PC-3 (cell line): Measurements from ENCODE around the gene ADAMTSL1. TPM values are rescaled to one million over a fixed set of nuclear protein-coding genes. Genes with fewer than 3 reads are reported as not detected.
"Not testable (repeated sequence)": the region's sequence is repeated elsewhere in the genome, so short reads cannot be mapped to it uniquely, and the experiment has no call there.

Experiments used
- ATAC-seq: fragments of 200-7000 bp; cut with Tn5 transposase; 2 replicates; pipeline ENCODE4 v1.9.1; 2020; ENCODE audit warnings: mild to moderate bottlenecking, moderate library complexity
- BruUV-seq: library from RNA; stranded (reverse); fragments of 400-500 nt; replicated peaks from 2 replicates; lab custom pipeline; 2021; lab: Mats Ljungman, UMichigan
- CTCF ChIA-PET: fragments of 300-600 bp; sonication (Branson Sonifier 250); formaldehyde crosslinking; loops from one replicate; lab custom pipeline; 2022; ENCODE audit warnings: antibody characterized with exemption; lab: Charles Lee
- POLR2A ChIA-PET: fragments of 300-600 bp; sonication (Branson Sonifier 250); formaldehyde crosslinking; loops from one replicate; lab custom pipeline; 2022; ENCODE audit warnings: antibody characterized with exemption; ENCODE audit not compliant: unreplicated experiment; lab: Charles Lee
- DNase-seq: peaks from one replicate; pipeline ENCODE4 v3.0.0-alpha.2; 2015
- H2AFZ ChIP-seq: fragments of 300-600 bp; sonication (generic); 2 replicates; pipeline ENCODE4 v1.6.0; 2016; ENCODE audit warnings: antibody characterized with exemption, low read length
- H3F3A ChIP-seq: fragments of 300-600 bp; sonication (generic); one replicate; pipeline ENCODE4 v1.6.0; 2017; ENCODE audit warnings: antibody characterized with exemption, low read length, control low read depth, mild to moderate bottlenecking; ENCODE audit not compliant: unreplicated experiment
- H3K27ac ChIP-seq: fragments of 300-600 bp; sonication (generic); 2 replicates; pipeline ENCODE4 v1.5.1; 2016; ENCODE audit warnings: mild to moderate bottlenecking, low read length
- H3K27me3 ChIP-seq: fragments of 300-600 bp; sonication (generic); 2 replicates; pipeline ENCODE4 v1.6.1; 2016; ENCODE audit warnings: low read length, mixed read lengths
- H3K36me3 ChIP-seq: fragments of 300-600 bp; sonication (generic); 2 replicates; pipeline ENCODE4 v1.6.1; 2016; ENCODE audit warnings: low read depth, mixed run types, low read length, mixed read lengths
- H3K4me1 ChIP-seq: fragments of 300-600 bp; sonication (generic); 2 replicates; pipeline ENCODE4 v1.5.1; 2016; ENCODE audit warnings: low read length; ENCODE audit not compliant: insufficient read depth
- H3K4me2 ChIP-seq: fragments of 300-600 bp; sonication (generic); 2 replicates; pipeline ENCODE4 v1.6.0; 2016; ENCODE audit warnings: low read length
- H3K4me3 ChIP-seq: fragments of 300-600 bp; sonication (generic); 2 replicates; pipeline ENCODE4 v1.5.1; 2016; ENCODE audit warnings: mild to moderate bottlenecking, low read length, mixed read lengths
- H3K79me2 ChIP-seq: fragments of 300-600 bp; sonication (generic); 2 replicates; pipeline ENCODE4 v1.6.1; 2017; ENCODE audit warnings: low read length, mixed read lengths
- H3K9ac ChIP-seq: fragments of 300-600 bp; sonication (generic); 2 replicates; pipeline ENCODE4 v1.6.0; 2016; ENCODE audit warnings: mild to moderate bottlenecking, low read length
- H3K9me2 ChIP-seq: fragments of 300-600 bp; sonication (generic); replicated peaks from 2 replicates; pipeline ENCODE4 v1.6.1; 2016; ENCODE audit warnings: mixed run types, low read length, mixed read lengths
- H3K9me3 ChIP-seq: fragments of 300-600 bp; sonication (generic); 2 replicates; pipeline ENCODE4 v1.6.1; 2016; ENCODE audit warnings: low read length, mixed read lengths
- H4K20me1 ChIP-seq: fragments of 300-600 bp; sonication (generic); 2 replicates; pipeline ENCODE4 v1.6.1; 2016; ENCODE audit warnings: low read length, mixed read lengths
- CTCF ChIP-seq: fragments of 300-600 bp; sonication (generic); conservative IDR thresholded peaks from 2 replicates; pipeline ENCODE4 v1.5.1; 2017; ENCODE audit warnings: antibody characterized with exemption, low read depth, mild to moderate bottlenecking, low read length
- EZH2 ChIP-seq: fragments of 300-600 bp; sonication (generic); IDR thresholded peaks from one replicate; pipeline ENCODE4 v1.6.1; 2017; ENCODE audit warnings: antibody characterized with exemption, mild to moderate bottlenecking, low read length; ENCODE audit not compliant: unreplicated experiment
- EZH2phosphoT487 ChIP-seq: fragments of 300-600 bp; sonication (generic); IDR thresholded peaks from 2 replicates; pipeline ENCODE4 v1.6.1; 2018; ENCODE audit warnings: mild to moderate bottlenecking, antibody characterized with exemption, low read length, borderline replicate concordance
- intact Hi-C: fragments of 100-400 bp; cut with micrococcal nuclease; formaldehyde crosslinking; loops from 2 replicates; pipeline ENCODE4 v1.9.0; 2023
- total RNA-seq: library from RNA; depleted of rRNA; stranded (reverse); fragments of >200 nt; gene quantifications from 2 replicates; pipeline ENCODE4 v1.2.3, GENCODE V29; 2014

Gene ADAMTSL1
- total RNA-seq, 1 experiment from 2014 or later: 0.26 TPM

GRCh38 chr9:18928711-18929110 lies 454.8 kb downstream of the ADAMTSL1 start:
- H4K20me1 ChIP-seq: no peaks in the 10 kb centered on the region
- TF ChIP-seq EZH2phosphoT487 (no peak), CTCF (no peak), EZH2 (no peak)
- H3K9me3 ChIP-seq: no peaks in the 10 kb centered on the region
- BruUV-seq: no TSS peak
- CTCF ChIA-PET: no interaction called here
- POLR2A ChIA-PET: no interaction called here
- H3K4me3 ChIP-seq: no peak overlapping the region
- DNase-seq: no peak
- no peak overlapping the region for H3K27ac ChIP-seq
- no peak overlapping the region for H3K9ac ChIP-seq
- H3K4me2 ChIP-seq: no peak overlapping the region
- intact Hi-C loops: no loop called here
- no peaks in the 10 kb centered on the region for H3K36me3 ChIP-seq
- H3K79me2 ChIP-seq: no peaks in the 10 kb centered on the region
- H2AFZ ChIP-seq: no peak overlapping the region
- H3K27me3 ChIP-seq: no peaks in the 10 kb centered on the region
- no peaks in the 10 kb centered on the region for H3K9me2 ChIP-seq
- no peaks in the 10 kb centered on the region for H3K4me1 ChIP-seq
- H3F3A ChIP-seq: no peaks in the 10 kb centered on the region
- no peak for ATAC-seq

- H3K9ac ChIP-seq, H3K27ac ChIP-seq, H3K9me2 ChIP-seq, H3K79me2 ChIP-seq, H3K4me2 ChIP-seq, H3K4me3 ChIP-seq, DNase-seq, CTCF ChIA-PET, H3K36me3 ChIP-seq, POLR2A ChIA-PET, H3F3A ChIP-seq, intact Hi-C loops, ATAC-seq, H4K20me1 ChIP-seq, H3K4me1 ChIP-seq, H3K27me3 ChIP-seq, H2AFZ ChIP-seq, BruUV-seq, H3K9me3 ChIP-seq: not testable (repeated sequence)
Observed at GRCh38 chr9:18930611-18931010, 456.7 kb downstream of the ADAMTSL1 start.

- ChIA-PET CTCF (interaction anchor here (0.5 kb wide), 1 partner anchor 9 kb away, joined by 3 read pairs; no protein-coding TSS in a partner anchor), POLR2A (no interaction called here)
- H3K4me1 ChIP-seq: no peaks in the 10 kb centered on the region
- no peak for TF ChIP-seq EZH2
- TF ChIP-seq EZH2phosphoT487: no peak
- no peak for TF ChIP-seq CTCF
- no peak overlapping the region for H3K9ac ChIP-seq
- no peaks in the 10 kb centered on the region for H3F3A ChIP-seq
- no peak overlapping the region for H3K4me2 ChIP-seq
- intact Hi-C loops: no loop called here
- no peaks in the 10 kb centered on the region for H4K20me1 ChIP-seq
- H3K27me3 ChIP-seq: 0 out of 2 replicates have a peak, but pooled peaks cover 3% of the 10 kb centered on the region
- no peaks in the 10 kb centered on the region for H3K9me3 ChIP-seq
- no peak overlapping the region for H2AFZ ChIP-seq
- DNase-seq: no peak
- H3K27ac ChIP-seq: no peak overlapping the region
- no peaks in the 10 kb centered on the region for H3K9me2 ChIP-seq
- H3K36me3 ChIP-seq: no peaks in the 10 kb centered on the region
- no peak for ATAC-seq
- no peaks in the 10 kb centered on the region for H3K79me2 ChIP-seq
- H3K4me3 ChIP-seq: no peak overlapping the region
- no TSS peak for BruUV-seq
Observed at GRCh38 chr9:18935541-18935940, 461.6 kb downstream of the ADAMTSL1 start.
